GM23248 (cell line): ENCODE results near the gene NDUFB11. TPM values are rescaled to one million over a fixed set of nuclear protein-coding genes. Genes with fewer than 3 reads are reported as not detected.

Experiments used
- DNase-seq: peaks from one replicate; pipeline ENCODE4 v3.0.0-alpha.2; 2015
- H2AFZ ChIP-seq: fragments of 200-600 bp; sonication (generic); 2 replicates; pipeline ENCODE4 v1.6.1; 2016; ENCODE audit warnings: antibody characterized with exemption
- H3F3A ChIP-seq: fragments of 200-600 bp; sonication (generic); 2 replicates; pipeline ENCODE4 v1.6.1; 2016; ENCODE audit warnings: mild to moderate bottlenecking, antibody characterized with exemption, mixed run types; ENCODE audit not compliant: insufficient read depth
- H3K27ac ChIP-seq: fragments of 200-600 bp; sonication (generic); 2 replicates; pipeline ENCODE4 v1.5.1; 2016; ENCODE audit warnings: mild to moderate bottlenecking
- H3K27me3 ChIP-seq: fragments of 200-600 bp; sonication (generic); replicated peaks from 2 replicates; pipeline ENCODE4 v1.6.1; 2016; ENCODE audit warnings: mild to moderate bottlenecking; ENCODE audit not compliant: insufficient read depth
- H3K36me3 ChIP-seq: fragments of 200-600 bp; sonication (generic); 2 replicates; pipeline ENCODE4 v1.6.1; 2016; ENCODE audit warnings: low read depth, mild to moderate bottlenecking
- H3K4me1 ChIP-seq: fragments of 200-600 bp; sonication (generic); 2 replicates; pipeline ENCODE4 v1.6.1; 2016; ENCODE audit warnings: mild to moderate bottlenecking; ENCODE audit not compliant: insufficient read depth
- H3K4me2 ChIP-seq: fragments of 200-600 bp; sonication (generic); one replicate; pipeline ENCODE4 v1.6.1; 2016; ENCODE audit warnings: mild to moderate bottlenecking; ENCODE audit not compliant: unreplicated experiment
- H3K4me3 ChIP-seq: fragments of 200-600 bp; sonication (generic); 2 replicates; pipeline ENCODE4 v1.5.1; 2016; ENCODE audit warnings: mild to moderate bottlenecking
- H3K79me2 ChIP-seq: fragments of 200-600 bp; sonication (generic); 2 replicates; pipeline ENCODE4 v1.6.1; 2016; ENCODE audit warnings: mild to moderate bottlenecking; ENCODE audit not compliant: insufficient read depth
- H3K9ac ChIP-seq: fragments of 200-600 bp; sonication (generic); 2 replicates; pipeline ENCODE4 v1.6.1; 2016; ENCODE audit warnings: mild to moderate bottlenecking
- H3K9me2 ChIP-seq: fragments of 200-600 bp; sonication (generic); 2 replicates; pipeline ENCODE4 v1.6.1; 2016; ENCODE audit warnings: mixed run types, mild to moderate bottlenecking, moderate library complexity; ENCODE audit not compliant: insufficient read depth
- H3K9me3 ChIP-seq: fragments of 200-600 bp; sonication (generic); one replicate; pipeline ENCODE4 v1.6.1; 2017; ENCODE audit warnings: low read depth
- H4K20me1 ChIP-seq: fragments of 200-600 bp; sonication (generic); 2 replicates; pipeline ENCODE4 v1.6.0; 2016; ENCODE audit not compliant: insufficient read depth
- EZH2 ChIP-seq: fragments of 200-600 bp; sonication (generic); IDR thresholded peaks from 2 replicates; pipeline ENCODE4 v1.6.1; 2018; ENCODE audit warnings: antibody characterized with exemption, mild to moderate bottlenecking; ENCODE audit not compliant: insufficient read depth, poor library complexity, severe bottlenecking
- EZH2phosphoT487 ChIP-seq: fragments of 200-600 bp; sonication (generic); IDR thresholded peaks from 2 replicates; pipeline ENCODE4 v1.6.1; 2018; ENCODE audit warnings: antibody characterized with exemption, moderate library complexity, mild to moderate bottlenecking, low read depth; ENCODE audit not compliant: insufficient read depth
- WGBS, 2 experiments: methylation state at CpG; one replicate each; pipeline ENCODE4 v1.1.6; 2015 to 2017; ENCODE audit warnings: low lambda C conversion rate in 2 of 2, low coverage in 1 of 2; ENCODE audit errors: missing lambda C conversion rate in 2 of 2; 5-methylcytosine and 5-hydroxymethylcytosine counted together
- in situ Hi-C: fragments of 300-500 bp; cut with MboI; formaldehyde crosslinking; loops from 2 replicates; pipeline ENCODE4 v1.15.0; 2020
- polyA plus RNA-seq: library from polyadenylated mRNA; unstranded; fragments of >200 nt; fragmentation: Nextera tagmentation; extraction: Ambion mirVana; gene quantifications from 2 replicates; pipeline ENCODE4 v1.2.1, GENCODE V29; 2016
- total RNA-seq: library from RNA; depleted of rRNA; stranded (reverse); fragments of >200 nt; shearing (Covaris generic); gene quantifications from 2 replicates; pipeline ENCODE4 v1.2.3, GENCODE V29; 2014

The NDUFB11 gene
- total and polyA plus RNA-seq, 2 experiments from 2014 or later, result 41.7 to 125 TPM

GRCh38 chrX:47172971-47173792, 28.7 kb upstream of the NDUFB11 start:
- Histone ChIP-seq H2AFZ (no peak overlapping the region), H4K20me1 (no peaks in the 10 kb centered on the region), H3K27ac (no peak overlapping the region), H3K9me2 (no peaks in the 10 kb centered on the region), H3K4me3 (no peak overlapping the region), H3K27me3 (no peaks in the 10 kb centered on the region), H3F3A (no peaks in the 10 kb centered on the region), H3K79me2 (peaks cover 20% of the 10 kb centered on the region), H3K4me1 (no peaks in the 10 kb centered on the region), H3K4me2 (no peak overlapping the region), H3K9ac (no peak overlapping the region), H3K36me3 (no peaks in the 10 kb centered on the region), H3K9me3 (no peaks in the 10 kb centered on the region)
- in situ Hi-C loops, result no loop called here
- no peak for DNase-seq
- WGBS, 2 experiments, result 86 to 100% methylated on average over 11 to 18 of the region's 18 CpGs
- TF ChIP-seq EZH2 (no peak), EZH2phosphoT487 (no peak)

- H3K9me3 ChIP-seq, result no peaks in the 10 kb centered on the region
- H3K27ac ChIP-seq, result no peak overlapping the region
- H3K4me2 ChIP-seq, result no peak overlapping the region
- no peaks in the 10 kb centered on the region for H4K20me1 ChIP-seq
- H3K9me2 ChIP-seq, result no peaks in the 10 kb centered on the region
- no peak overlapping the region for H2AFZ ChIP-seq
- in situ Hi-C loops, result no loop called here
- peaks cover 26% of the 10 kb centered on the region for H3K79me2 ChIP-seq
- no peak overlapping the region for H3K9ac ChIP-seq
- H3K27me3 ChIP-seq, result no peaks in the 10 kb centered on the region
- TF ChIP-seq EZH2phosphoT487, result no peak
- no peak for TF ChIP-seq EZH2
- H3K36me3 ChIP-seq, result no peaks in the 10 kb centered on the region
- H3F3A ChIP-seq, result no peaks in the 10 kb centered on the region
- no peaks in the 10 kb centered on the region for H3K4me1 ChIP-seq
- no peak overlapping the region for H3K4me3 ChIP-seq
- 90 to 92% methylated on average over 2 to 5 of the region's 7 CpGs for WGBS, 2 experiments
- no peak for DNase-seq
Measured at GRCh38 chrX:47172549-47172948, 28.0 kb upstream of the NDUFB11 start.

GRCh38 chrX:47171996-47172395, 27.5 kb upstream of the NDUFB11 start:
- Histone ChIP-seq H3K4me2 (no peak overlapping the region), H3K9me3 (no peaks in the 10 kb centered on the region), H3K4me3 (no peak overlapping the region), H3K27ac (no peak overlapping the region), H3K36me3 (no peaks in the 10 kb centered on the region), H3K9me2 (no peaks in the 10 kb centered on the region), H3K79me2 (peaks cover 31% of the 10 kb centered on the region), H3K9ac (no peak overlapping the region), H2AFZ (no peak overlapping the region), H3K27me3 (no peaks in the 10 kb centered on the region), H3F3A (no peaks in the 10 kb centered on the region), H3K4me1 (no peaks in the 10 kb centered on the region), H4K20me1 (no peaks in the 10 kb centered on the region)
- TF ChIP-seq EZH2, result no peak
- no peak for TF ChIP-seq EZH2phosphoT487
- WGBS, 2 experiments, result 100% methylated on average over 2 of the region's 2 CpGs
- DNase-seq, result no peak
- in situ Hi-C loops, result no loop called here

DNA sequence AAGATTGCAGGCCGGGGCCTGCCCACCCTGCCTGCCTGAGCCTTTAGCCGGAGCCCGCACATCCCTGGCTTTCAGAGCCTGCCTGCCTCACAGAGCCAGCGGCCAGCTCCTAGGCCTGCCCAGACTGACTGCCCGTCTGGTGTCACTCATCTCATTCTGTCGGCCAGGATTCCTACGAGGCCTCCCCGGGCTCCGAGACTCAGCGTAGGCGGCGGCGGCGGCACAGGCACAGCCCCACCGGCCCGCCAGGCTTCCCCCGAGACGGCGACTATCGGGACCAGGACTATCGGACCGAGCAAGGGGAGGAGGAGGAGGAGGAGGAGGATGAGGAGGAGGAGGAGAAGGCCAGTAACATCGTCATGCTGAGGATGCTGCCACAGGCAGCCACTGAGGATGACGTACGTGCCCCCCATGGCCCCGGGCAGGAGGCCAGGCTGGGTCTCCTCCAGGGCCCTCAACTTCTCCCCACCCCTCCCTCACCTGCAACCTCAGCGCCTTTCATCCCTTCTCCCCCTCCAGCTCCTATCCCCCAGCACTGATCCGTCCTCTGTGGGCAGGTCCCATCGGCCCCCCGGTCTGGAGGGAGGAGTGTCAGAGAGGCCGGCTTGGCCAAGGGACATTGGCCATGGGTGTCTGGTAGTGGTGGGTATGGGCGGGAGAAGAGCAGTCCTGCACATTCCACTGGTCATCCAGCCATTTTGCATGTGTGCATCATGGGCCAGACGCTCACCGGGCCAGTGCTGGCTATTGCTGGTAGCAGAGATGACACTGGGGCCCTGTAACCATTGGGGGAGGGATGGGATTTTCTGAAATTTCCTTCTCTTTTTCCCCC, 26.6 kb upstream of the NDUFB11 start:
- no peak overlapping the region for H3K9ac ChIP-seq
- H2AFZ ChIP-seq, result no peak overlapping the region
- no peak for TF ChIP-seq EZH2phosphoT487
- no peaks in the 10 kb centered on the region for H3K36me3 ChIP-seq
- no peak for DNase-seq
- H3K79me2 ChIP-seq, result peaks cover 41% of the 10 kb centered on the region
- no peak overlapping the region for H3K27ac ChIP-seq
- 94% methylated on average over 9 to 16 of the region's 34 CpGs for WGBS, 2 experiments
- H3K4me1 ChIP-seq, result no peaks in the 10 kb centered on the region
- H4K20me1 ChIP-seq, result no peaks in the 10 kb centered on the region
- no peaks in the 10 kb centered on the region for H3K9me3 ChIP-seq
- in situ Hi-C loops, result no loop called here
- H3K27me3 ChIP-seq, result no peaks in the 10 kb centered on the region
- H3K4me3 ChIP-seq, result no peak overlapping the region
- H3K9me2 ChIP-seq, result no peaks in the 10 kb centered on the region
- no peaks in the 10 kb centered on the region for H3F3A ChIP-seq
- no peak overlapping the region for H3K4me2 ChIP-seq
